Measurements from ENCODE around the gene C22orf23.
"Not testable (repeated sequence)": the region's sequence is repeated elsewhere in the genome, so short reads cannot be mapped to it uniquely, and the experiment has no call there.

C22orf23 gene

DNA sequence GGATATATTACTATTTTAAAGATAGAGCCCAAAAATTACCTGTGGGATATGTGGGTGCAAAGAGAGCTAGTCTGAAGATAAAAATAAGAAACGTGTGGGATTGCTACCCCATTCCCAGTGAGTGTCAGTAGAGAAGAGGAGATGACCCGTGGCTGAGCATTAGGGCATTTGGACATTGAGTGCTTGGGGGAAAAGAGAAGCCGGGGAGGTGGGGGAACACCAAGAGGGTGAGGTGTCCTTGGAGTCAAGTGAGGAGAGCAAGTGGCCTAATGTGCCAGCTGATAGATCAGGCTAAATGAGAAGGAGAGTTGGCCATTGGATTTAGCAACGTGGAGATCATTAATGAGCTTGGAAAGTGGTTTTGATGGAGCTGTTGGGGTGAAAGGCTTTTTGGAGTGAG, 1.3 kb upstream of the C22orf23 start:
- in situ Hi-C loops (cut with MboI; ENCODE audit: low pct_unique_long_range_greater_than_20kb, low sequenced_read_pairs, unreplicated experiment) = no loop called here
- DNase-seq (ENCODE audit: low spot score) = no peak
- TF ChIP-seq, protein P1, sequence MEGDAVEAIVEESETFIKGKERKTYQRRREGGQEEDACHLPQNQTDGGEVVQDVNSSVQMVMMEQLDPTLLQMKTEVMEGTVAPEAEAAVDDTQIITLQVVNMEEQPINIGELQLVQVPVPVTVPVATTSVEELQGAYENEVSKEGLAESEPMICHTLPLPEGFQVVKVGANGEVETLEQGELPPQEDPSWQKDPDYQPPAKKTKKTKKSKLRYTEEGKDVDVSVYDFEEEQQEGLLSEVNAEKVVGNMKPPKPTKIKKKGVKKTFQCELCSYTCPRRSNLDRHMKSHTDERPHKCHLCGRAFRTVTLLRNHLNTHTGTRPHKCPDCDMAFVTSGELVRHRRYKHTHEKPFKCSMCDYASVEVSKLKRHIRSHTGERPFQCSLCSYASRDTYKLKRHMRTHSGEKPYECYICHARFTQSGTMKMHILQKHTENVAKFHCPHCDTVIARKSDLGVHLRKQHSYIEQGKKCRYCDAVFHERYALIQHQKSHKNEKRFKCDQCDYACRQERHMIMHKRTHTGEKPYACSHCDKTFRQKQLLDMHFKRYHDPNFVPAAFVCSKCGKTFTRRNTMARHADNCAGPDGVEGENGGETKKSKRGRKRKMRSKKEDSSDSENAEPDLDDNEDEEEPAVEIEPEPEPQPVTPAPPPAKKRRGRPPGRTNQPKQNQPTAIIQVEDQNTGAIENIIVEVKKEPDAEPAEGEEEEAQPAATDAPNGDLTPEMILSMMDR (IDR thresholded peaks at IDR 0.05; ENCODE audit: extremely low read depth, insufficient read depth, missing control alignments) = no peak

DNA sequence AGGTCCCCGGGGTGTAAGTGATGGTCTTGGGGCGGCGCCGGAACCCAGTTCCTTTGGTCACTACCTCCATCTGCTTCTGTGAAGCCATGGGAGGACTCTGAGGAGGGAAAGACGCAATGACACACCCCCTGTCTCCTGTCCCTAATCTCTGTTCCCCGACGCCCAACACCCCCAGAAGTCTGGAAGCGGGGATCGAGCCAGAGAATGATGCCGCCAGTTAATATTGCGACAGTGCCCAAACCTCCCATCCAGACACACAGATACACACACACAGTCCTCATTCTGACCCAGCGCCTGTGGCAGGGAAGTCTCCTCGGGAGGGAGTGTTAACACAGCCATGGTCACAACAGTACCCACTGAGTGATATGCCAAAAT, 352 bp downstream of the C22orf23 start:
- no peak for DNase-seq (ENCODE audit: low spot score)
- TF ChIP-seq, protein P1 (IDR thresholded peaks at IDR 0.05; ENCODE audit: extremely low read depth, insufficient read depth, missing control alignments) = no peak
- in situ Hi-C loops (cut with MboI; ENCODE audit: low pct_unique_long_range_greater_than_20kb, low sequenced_read_pairs, unreplicated experiment) = no loop called here

DNA sequence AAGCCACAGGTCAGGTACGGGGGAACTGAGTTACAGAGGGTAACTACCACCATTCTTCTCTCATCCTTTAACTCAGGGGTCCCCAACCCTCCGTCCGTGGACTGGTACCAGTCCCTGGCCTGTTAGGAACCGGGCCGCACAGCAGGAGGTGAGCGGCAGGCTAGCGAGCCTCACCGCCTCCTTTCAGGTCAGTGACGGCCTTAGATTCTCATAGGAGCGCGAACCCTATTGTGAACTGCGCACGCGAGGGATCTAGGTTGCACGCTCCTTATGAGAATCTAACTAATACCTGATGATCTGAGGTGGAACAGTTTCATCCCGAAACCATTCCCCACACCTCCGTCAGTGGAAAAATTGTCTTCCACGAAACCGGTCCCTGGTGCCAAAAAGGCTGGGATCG, 772 bp downstream of the C22orf23 start:
- DNase-seq (ENCODE audit: low spot score); in situ Hi-C loops (cut with MboI; ENCODE audit: low pct_unique_long_range_greater_than_20kb, low sequenced_read_pairs, unreplicated experiment): not testable (repeated sequence)

DNA sequence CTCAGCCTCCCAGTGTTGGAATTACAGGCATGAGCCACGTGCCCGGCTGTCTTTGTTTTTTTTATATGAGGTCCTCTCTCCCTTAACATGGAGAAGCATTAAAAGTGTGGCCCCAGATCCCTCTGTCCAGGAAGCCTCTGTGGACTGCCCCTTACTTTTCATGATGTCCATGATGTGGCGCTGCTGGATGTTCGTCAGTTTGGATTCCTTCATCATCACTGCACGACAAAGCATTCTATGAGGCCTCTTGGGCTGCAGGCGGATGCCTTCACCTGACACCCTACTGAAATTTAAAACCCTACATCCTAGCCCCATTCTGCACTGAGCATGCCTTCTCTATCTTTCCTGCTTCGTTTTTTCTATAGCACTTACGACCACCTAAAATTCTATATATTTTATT, 2.1 kb downstream of the C22orf23 start:
- in situ Hi-C loops (cut with MboI; ENCODE audit: low pct_unique_long_range_greater_than_20kb, low sequenced_read_pairs, unreplicated experiment) = no loop called here
- TF ChIP-seq, protein P1 (IDR thresholded peaks at IDR 0.05; ENCODE audit: extremely low read depth, insufficient read depth, missing control alignments) = no peak
- DNase-seq (ENCODE audit: low spot score) = no peak

DNA sequence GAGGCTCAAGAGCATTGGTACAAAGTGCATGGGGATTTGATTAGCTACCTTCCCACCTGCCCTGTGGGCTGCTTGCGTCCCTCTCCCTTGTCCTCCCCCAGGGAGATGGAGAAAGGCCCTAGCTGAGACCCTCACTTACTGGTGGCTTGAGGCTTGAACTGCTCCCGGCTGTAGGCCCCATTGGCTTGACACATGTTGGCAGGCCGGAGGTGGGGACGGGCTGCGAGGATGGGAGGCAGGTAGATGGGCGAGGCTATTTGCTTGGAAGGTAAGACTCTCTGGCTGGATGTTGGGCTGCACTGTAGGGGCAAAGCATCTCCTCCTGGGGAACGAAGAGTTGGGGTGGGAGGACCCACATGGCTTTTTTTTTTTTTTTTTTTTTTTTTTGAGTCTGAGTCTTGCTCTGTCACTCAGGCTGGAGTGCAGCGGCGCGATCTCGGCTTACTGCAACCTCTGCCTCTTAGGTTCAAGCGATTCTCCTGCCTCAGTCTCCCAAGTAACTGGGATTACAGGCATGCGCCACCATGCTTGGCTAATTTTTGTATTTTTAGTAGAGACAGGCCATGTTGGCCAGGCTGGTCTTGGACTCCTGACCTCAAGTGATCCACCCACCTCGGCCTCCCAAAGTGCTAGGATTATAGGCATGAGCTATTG, 6.1 kb downstream of the C22orf23 start:
- in situ Hi-C loops (cut with MboI; ENCODE audit: low pct_unique_long_range_greater_than_20kb, low sequenced_read_pairs, unreplicated experiment); DNase-seq (ENCODE audit: low spot score): not testable (repeated sequence)

DNA sequence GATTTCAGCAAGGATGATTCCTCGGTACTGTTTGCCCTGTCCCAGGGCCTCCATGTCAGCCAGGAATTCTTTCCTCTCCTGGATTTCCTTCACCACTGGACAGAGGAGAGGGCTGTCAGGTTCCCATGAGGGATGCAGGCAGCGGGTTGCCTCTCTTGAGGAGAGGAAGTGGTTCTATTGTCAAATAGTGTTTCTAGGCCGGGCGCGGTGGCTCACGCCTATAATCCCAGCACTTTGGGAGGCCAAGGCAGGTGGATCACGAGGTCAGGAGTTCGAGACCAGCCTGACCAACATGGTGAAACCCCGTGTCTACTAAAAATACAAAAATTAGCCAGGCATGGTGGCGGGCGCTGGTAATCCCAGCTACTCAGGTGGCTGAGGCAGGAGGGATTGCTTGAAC, 9.0 kb downstream of the C22orf23 start:
- in situ Hi-C loops (cut with MboI; ENCODE audit: low pct_unique_long_range_greater_than_20kb, low sequenced_read_pairs, unreplicated experiment); DNase-seq (ENCODE audit: low spot score): not testable (repeated sequence)

DNA sequence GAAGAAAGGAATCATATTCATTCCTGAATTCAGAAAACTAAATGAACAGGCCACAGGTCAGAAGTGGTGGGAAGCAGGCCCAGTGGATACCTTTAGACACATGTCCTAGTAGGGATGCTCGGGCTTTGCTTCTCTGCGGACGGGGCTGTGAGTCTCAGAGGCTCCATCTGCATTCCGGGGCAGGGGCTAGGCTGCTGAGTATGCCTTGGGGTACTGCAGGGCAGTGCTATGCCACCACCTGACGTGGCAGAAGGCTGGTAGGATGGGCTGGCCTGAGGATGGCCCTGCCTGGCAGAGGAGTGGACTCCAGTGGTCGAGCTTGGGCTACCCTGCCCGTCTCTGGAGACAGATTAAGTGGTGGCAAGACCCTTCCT, 9.6 kb downstream of the C22orf23 start:
- DNase-seq (ENCODE audit: low spot score) = no peak
- TF ChIP-seq, protein P1 (IDR thresholded peaks at IDR 0.05; ENCODE audit: extremely low read depth, insufficient read depth, missing control alignments) = no peak
- in situ Hi-C loops (cut with MboI; ENCODE audit: low pct_unique_long_range_greater_than_20kb, low sequenced_read_pairs, unreplicated experiment) = no loop called here

DNA sequence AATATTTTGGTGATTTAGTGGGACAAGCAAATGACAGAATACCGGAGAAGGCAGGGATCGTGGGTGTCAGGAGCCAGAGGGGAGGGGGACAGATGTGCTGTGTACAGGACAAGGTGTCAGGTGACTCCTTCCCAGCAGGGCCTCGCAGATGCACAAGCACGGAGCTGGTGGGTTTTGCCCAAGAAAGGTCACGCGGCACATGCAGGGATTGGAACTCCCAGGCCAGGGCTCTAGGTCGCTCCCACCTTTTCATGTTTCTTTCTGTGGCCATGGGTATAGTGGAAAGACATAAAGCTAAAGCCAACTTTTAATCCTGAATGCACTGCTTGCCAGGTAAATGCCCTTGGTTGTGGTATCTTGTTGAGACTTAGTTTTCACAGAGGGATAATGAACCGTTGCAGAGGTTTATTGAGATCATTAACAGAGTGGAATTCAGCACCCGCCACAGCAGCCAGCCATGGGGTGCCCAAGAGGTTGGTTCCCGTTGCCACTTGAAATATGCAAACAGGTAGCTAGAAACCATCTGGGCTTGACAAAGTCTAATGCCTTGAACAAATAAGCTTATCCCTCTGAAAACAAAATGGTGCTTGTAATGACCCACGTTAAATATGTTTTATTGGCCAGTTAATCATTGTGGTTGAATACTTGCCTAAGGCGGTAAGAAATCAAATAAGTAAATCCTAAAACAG, 10.1 kb downstream of the C22orf23 start:
- in situ Hi-C loops (cut with MboI; ENCODE audit: low pct_unique_long_range_greater_than_20kb, low sequenced_read_pairs, unreplicated experiment) = no loop called here
- TF ChIP-seq, protein P1 (IDR thresholded peaks at IDR 0.05; ENCODE audit: extremely low read depth, insufficient read depth, missing control alignments) = no peak
- DNase-seq (ENCODE audit: low spot score) = no peak

Measured in GM13977 (cell line).